Trophoblast cell (in vitro differentiated cells and primary cell): ENCODE results near the gene PLS1.
A peak's percentile ranks its signal among the peaks of the same experiment; 100 is the strongest.
"Not testable (repeated sequence)": the region's sequence is repeated elsewhere in the genome, so short reads cannot be mapped to it uniquely, and the experiment has no call there.

Experiments
- DNase-seq, 2 donors: peaks; one replicate each; pipeline ENCODE4 v3.0.0-alpha.2; 2016
- H2AFZ ChIP-seq: 2 replicates; pipeline ENCODE4 v1.6.1; 2013; ENCODE audit warnings: low read length, moderate library complexity, mild to moderate bottlenecking; ENCODE audit not compliant: insufficient read depth, poor library complexity
- H2AK5ac ChIP-seq: 2 replicates; pipeline ENCODE4 v1.6.1; 2013; ENCODE audit warnings: mild to moderate bottlenecking, low read length
- H2BK120ac ChIP-seq: 2 replicates; pipeline ENCODE4 v1.6.1; 2013; ENCODE audit warnings: low read length, mild to moderate bottlenecking, moderate library complexity; ENCODE audit not compliant: insufficient read depth, poor library complexity
- H2BK12ac ChIP-seq: 2 replicates; pipeline ENCODE4 v1.6.1; 2013; ENCODE audit warnings: mild to moderate bottlenecking, low read length, moderate library complexity
- H2BK5ac ChIP-seq: 2 replicates; pipeline ENCODE4 v1.6.1; 2013; ENCODE audit warnings: low read length, low read depth, moderate library complexity, mild to moderate bottlenecking; ENCODE audit not compliant: poor library complexity
- H3K14ac ChIP-seq: 2 replicates; pipeline ENCODE4 v1.6.1; 2013; ENCODE audit warnings: mild to moderate bottlenecking, low read length
- H3K18ac ChIP-seq: 2 replicates; pipeline ENCODE4 v1.6.1; 2013; ENCODE audit warnings: mild to moderate bottlenecking, low read length
- H3K23ac ChIP-seq: 2 replicates; pipeline ENCODE4 v1.6.1; 2013; ENCODE audit warnings: low read length
- H3K27ac ChIP-seq: 2 replicates; pipeline ENCODE4 v1.5.1; 2013; ENCODE audit warnings: low read depth, mild to moderate bottlenecking, inconsistent platforms, low read length, moderate library complexity
- H3K27me3 ChIP-seq: 2 replicates; pipeline ENCODE4 v1.6.1; 2013; ENCODE audit warnings: inconsistent platforms, mild to moderate bottlenecking, low read length, moderate library complexity; ENCODE audit not compliant: insufficient read depth
- H3K36me3 ChIP-seq, 2 experiments: 1 replicate in 1 of 2; 2 replicates in 1 of 2; pipeline ENCODE4 v1.6.1; 2013; ENCODE audit warnings: low read length in 2 of 2, mild to moderate bottlenecking in 2 of 2, moderate library complexity in 1 of 2; ENCODE audit not compliant: insufficient read depth in 2 of 2, control insufficient read depth in 1 of 2
- H3K4ac ChIP-seq: 2 replicates; pipeline ENCODE4 v1.6.1; 2013; ENCODE audit warnings: low read depth, mild to moderate bottlenecking, low read length, moderate library complexity
- H3K4me1 ChIP-seq, 2 experiments: 1 replicate in 1 of 2; 2 replicates in 1 of 2; pipeline ENCODE4 v1.6.1; 2013; ENCODE audit warnings: low read length in 2 of 2, mild to moderate bottlenecking in 2 of 2, moderate library complexity in 1 of 2; ENCODE audit not compliant: insufficient read depth in 2 of 2, control insufficient read depth in 1 of 2
- H3K4me2 ChIP-seq: 2 replicates; pipeline ENCODE4 v1.6.1; 2013; ENCODE audit warnings: inconsistent platforms, mild to moderate bottlenecking, low read length, moderate library complexity
- H3K4me3 ChIP-seq: 2 replicates; pipeline ENCODE4 v1.5.1; 2013; ENCODE audit warnings: mild to moderate bottlenecking, low read depth, low read length, inconsistent platforms
- H3K79me1 ChIP-seq: one replicate; pipeline ENCODE4 v1.6.1; 2013; ENCODE audit warnings: low read length
- H3K79me2 ChIP-seq: 2 replicates; pipeline ENCODE4 v1.6.1; 2013; ENCODE audit warnings: low read length, mild to moderate bottlenecking; ENCODE audit not compliant: control insufficient read depth, insufficient read depth, poor library complexity
- H3K9ac ChIP-seq: 2 replicates; pipeline ENCODE4 v1.6.1; 2013; ENCODE audit warnings: mild to moderate bottlenecking, low read length
- H3K9me3 ChIP-seq: 2 replicates; pipeline ENCODE4 v1.6.1; 2013; ENCODE audit warnings: low read depth, mild to moderate bottlenecking, control low read depth, inconsistent platforms, low read length; ENCODE audit not compliant: insufficient read depth
- H4K12ac ChIP-seq: 2 replicates; pipeline ENCODE4 v1.6.1; 2013; ENCODE audit warnings: low read depth, mild to moderate bottlenecking, low read length, moderate library complexity
- H4K8ac ChIP-seq: 2 replicates; pipeline ENCODE4 v1.6.1; 2013; ENCODE audit warnings: low read depth, mild to moderate bottlenecking, low read length, moderate library complexity
- H4K91ac ChIP-seq: one replicate; pipeline ENCODE4 v1.6.1; 2013; ENCODE audit warnings: low read depth, mild to moderate bottlenecking, low read length, moderate library complexity
- WGBS: extraction: QIAGEN DNeasy Blood & Tissue Kit; methylation state at CpG from one replicate; pipeline ENCODE4 v1.1.7; 2013; ENCODE audit warnings: missing lambda C conversion rate; ENCODE audit not compliant: insufficient read length, insufficient coverage; ENCODE audit errors: extremely low coverage; 5-methylcytosine and 5-hydroxymethylcytosine counted together

The PLS1 gene

GRCh38 chr3:142586803-142587406 is 9.3 kb upstream of the PLS1 start:
- H3K36me3 ChIP-seq: no peaks in the 10 kb centered on the region
- no peak overlapping the region for H4K91ac ChIP-seq
- H3K23ac ChIP-seq: no peak overlapping the region
- no peak overlapping the region for H3K27ac ChIP-seq
- no peak overlapping the region for H4K12ac ChIP-seq
- H3K79me2 ChIP-seq: no peaks in the 10 kb centered on the region
- no CpG with 5 or more reads among the region's 2 CpGs for WGBS
- H2BK5ac ChIP-seq: no peak overlapping the region
- no peak overlapping the region for H3K4ac ChIP-seq
- no peaks in the 10 kb centered on the region for H3K79me1 ChIP-seq
- H3K27me3 ChIP-seq: no peaks in the 10 kb centered on the region
- H2AFZ ChIP-seq: no peak overlapping the region
- no peak overlapping the region for H3K9ac ChIP-seq
- H3K4me2 ChIP-seq: no peak overlapping the region
- H4K8ac ChIP-seq: no peak overlapping the region
- H2BK12ac ChIP-seq: no peak overlapping the region
- no peak overlapping the region for H3K18ac ChIP-seq
- H3K9me3 ChIP-seq: no peaks in the 10 kb centered on the region
- H3K4me1 ChIP-seq: no peaks in the 10 kb centered on the region
- H2BK120ac ChIP-seq: no peak overlapping the region
- H3K14ac ChIP-seq: no peak overlapping the region
- peak; percentile 64 to 96 for DNase-seq
- no peak overlapping the region for H2AK5ac ChIP-seq
- H3K4me3 ChIP-seq: no peak overlapping the region

- no peak overlapping the region for H2AFZ ChIP-seq
- H3K4me1 ChIP-seq: no peaks in the 10 kb centered on the region
These were observed 7.5 kb upstream of the PLS1 start for GRCh38 chr3:142588703-142589102.

GRCh38 chr3:142592268-142592667 is 3.9 kb upstream of the PLS1 start:
- H3K4me1 ChIP-seq, H2BK120ac ChIP-seq, H4K8ac ChIP-seq, H3K23ac ChIP-seq, H3K4ac ChIP-seq, H3K4me3 ChIP-seq, H2AK5ac ChIP-seq, H3K14ac ChIP-seq, DNase-seq, H4K12ac ChIP-seq, H3K27ac ChIP-seq, H3K4me2 ChIP-seq, H4K91ac ChIP-seq, H3K9me3 ChIP-seq, H2AFZ ChIP-seq, H3K18ac ChIP-seq, H3K36me3 ChIP-seq, H3K79me2 ChIP-seq, H3K27me3 ChIP-seq, H3K9ac ChIP-seq, H3K79me1 ChIP-seq, H2BK12ac ChIP-seq, H2BK5ac ChIP-seq: not testable (repeated sequence)
- WGBS: no CpG with 5 or more reads among the region's 7 CpGs

More at GRCh38 chr3:142588703-142589102, 7.5 kb upstream of the PLS1 start:
- no peaks in the 10 kb centered on the region for H3K27me3 ChIP-seq
- H3K36me3 ChIP-seq: no peaks in the 10 kb centered on the region
- H4K12ac ChIP-seq: no peak overlapping the region
- no peaks in the 10 kb centered on the region for H3K79me2 ChIP-seq
- no peaks in the 10 kb centered on the region for H3K79me1 ChIP-seq
- no peak overlapping the region for H3K18ac ChIP-seq
- H2BK12ac ChIP-seq: no peak overlapping the region
- no peak overlapping the region for H3K27ac ChIP-seq
- H3K4ac ChIP-seq: no peak overlapping the region
- no peak overlapping the region for H3K14ac ChIP-seq
- no peak for DNase-seq
- H4K91ac ChIP-seq: no peak overlapping the region
- H4K8ac ChIP-seq: no peak overlapping the region
- H3K4me3 ChIP-seq: no peak overlapping the region
- no CpG with 5 or more reads among the region's 1 CpG for WGBS
- no peak overlapping the region for H3K23ac ChIP-seq
- no peak overlapping the region for H3K9ac ChIP-seq
- no peak overlapping the region for H2BK5ac ChIP-seq
- H3K9me3 ChIP-seq: no peaks in the 10 kb centered on the region
- H2AK5ac ChIP-seq: no peak overlapping the region
- H3K4me2 ChIP-seq: no peak overlapping the region
- H2BK120ac ChIP-seq: no peak overlapping the region

GRCh38 chr3:142595141-142595540 is 1.1 kb upstream of the PLS1 start:
- peaks cover 2% of the 10 kb centered on the region for H3K79me2 ChIP-seq
- no peak overlapping the region for H2BK12ac ChIP-seq
- H4K12ac ChIP-seq: no peak overlapping the region
- no peak overlapping the region for H4K91ac ChIP-seq
- peak overlapping the region; percentile 79 for H3K27ac ChIP-seq
- DNase-seq: peak in 1 of 2 donors; percentile 73
- WGBS: no CpG with 5 or more reads among the region's 1 CpG
- H3K9me3 ChIP-seq: no peaks in the 10 kb centered on the region
- H3K14ac ChIP-seq: no peak overlapping the region
- no peak overlapping the region for H3K9ac ChIP-seq
- no peak overlapping the region for H2AK5ac ChIP-seq
- H2BK120ac ChIP-seq: no peak overlapping the region
- H2BK5ac ChIP-seq: no peak overlapping the region
- H3K23ac ChIP-seq: no peak overlapping the region
- no peaks in the 10 kb centered on the region for H3K4me1 ChIP-seq
- H3K4ac ChIP-seq: no peak overlapping the region
- no peaks in the 10 kb centered on the region for H3K27me3 ChIP-seq
- peaks cover 7% of the 10 kb centered on the region for H3K79me1 ChIP-seq
- H3K4me2 ChIP-seq: peak overlapping the region; percentile 80
- H2AFZ ChIP-seq: no peak overlapping the region
- no peak overlapping the region for H3K18ac ChIP-seq
- H3K4me3 ChIP-seq: no peak overlapping the region
- H3K36me3 ChIP-seq: no peaks in the 10 kb centered on the region
- no peak overlapping the region for H4K8ac ChIP-seq
